BLaER1 treated with 17β-estradiol and CSF1 and Interleukin-3, amounts not matched to agents 10 nM and 100 nM (cell line): Measurements from ENCODE around the gene CAMK2D.
"Not testable (repeated sequence)": the region's sequence is repeated elsewhere in the genome, so short reads cannot be mapped to it uniquely, and the experiment has no call there.

Experiments used
- H3K27ac ChIP-seq, 11 experiments: shearing (Covaris generic); formaldehyde crosslinking; 2 replicates each; pipeline ENCODE4 v1.8.1; 2022
- H3K27me3 ChIP-seq, 11 experiments: shearing (Covaris generic); formaldehyde crosslinking; 2 replicates each; pipeline ENCODE4 v1.8.1; 2022
- H3K36me3 ChIP-seq, 11 experiments: shearing (Covaris generic); formaldehyde crosslinking; 2 replicates each; pipeline ENCODE4 v1.8.1; 2022
- H3K4me1 ChIP-seq, 10 experiments: shearing (Covaris generic); formaldehyde crosslinking; 2 replicates each; pipeline ENCODE4 v1.8.1; 2022
- H3K4me2 ChIP-seq, 11 experiments: shearing (Covaris generic); formaldehyde crosslinking; 2 replicates each; pipeline ENCODE4 v1.8.1; 2022
- H3K4me3 ChIP-seq, 10 experiments: shearing (Covaris generic); formaldehyde crosslinking; 2 replicates each; pipeline ENCODE4 v1.8.1; 2022
- H3K9ac ChIP-seq, 11 experiments: shearing (Covaris generic); formaldehyde crosslinking; 2 replicates each; pipeline ENCODE4 v1.8.1; 2022
- H3K9me3 ChIP-seq, 11 experiments: shearing (Covaris generic); formaldehyde crosslinking; replicated peaks in 1 of 11; 2 replicates each; pipeline ENCODE4 v1.8.1; 2022
- H4K20me1 ChIP-seq, 11 experiments: shearing (Covaris generic); formaldehyde crosslinking; 2 replicates each; pipeline ENCODE4 v1.8.1; 2022
- Cebpa-rat ChIP-seq, 11 experiments: shearing (Covaris generic); IDR thresholded peaks; 2 replicates each; pipeline ENCODE4 v1.8.1; 2022

The CAMK2D gene

GRCh38 chr4:113772319-113772718 is 10.8 kb upstream of the CAMK2D start:
- H3K4me3 ChIP-seq: no peak overlapping the region
- no peak overlapping the region for H3K9ac ChIP-seq
- H3K27me3 ChIP-seq: no peaks in the 10 kb centered on the region
- H3K27ac ChIP-seq: no peak overlapping the region
- peaks cover 6 to 23% (median 13%) of the 10 kb centered on the region in 11 experiments; a peak in 17 of 22 replicates for H3K9me3 ChIP-seq
- H3K4me2 ChIP-seq: peak overlapping the region in 3 of 11 experiments; percentile 28 to 54 (median 35); a peak in 1 of 22 replicates
- no peaks in the 10 kb centered on the region for H4K20me1 ChIP-seq
- TF ChIP-seq Cebpa-rat (IDR thresholded peaks at IDR 0.05): no peak
- no peaks in the 10 kb centered on the region for H3K36me3 ChIP-seq
- H3K4me1 ChIP-seq: peaks cover 0 to 10% (median 5%) of the 10 kb centered on the region in 10 experiments; a peak in 8 of 20 replicates

DNA sequence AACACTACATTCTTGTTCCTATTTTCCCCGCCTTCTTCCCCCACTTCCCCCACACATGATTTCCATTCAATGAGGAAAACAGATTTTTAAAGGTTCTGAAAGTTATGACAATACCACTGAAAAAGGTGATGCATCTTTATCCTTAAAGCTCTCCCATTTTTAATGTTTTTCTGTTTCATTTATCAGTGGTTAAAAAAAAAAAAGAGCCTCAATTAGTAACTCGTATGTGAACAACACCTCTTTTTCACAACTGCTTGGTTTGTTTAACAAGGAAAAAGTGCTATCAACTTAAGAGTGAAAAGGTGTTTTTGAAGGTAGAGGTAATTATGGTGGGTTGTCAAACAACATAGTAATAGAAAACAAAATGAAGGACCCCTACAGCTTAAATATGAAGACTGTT is 8.2 kb upstream of the CAMK2D start:
- Histone ChIP-seq H3K4me3 (no peak overlapping the region), H3K9me3 (peaks cover 6 to 18% (median 13%) of the 10 kb centered on the region in 11 experiments; a peak in 17 of 22 replicates), H3K36me3 (no peaks in the 10 kb centered on the region), H3K4me1 (peaks cover 0 to 12% (median 7%) of the 10 kb centered on the region in 10 experiments; a peak in 12 of 20 replicates), H3K27me3 (no peaks in the 10 kb centered on the region), H3K4me2 (no peak overlapping the region), H3K9ac (no peak overlapping the region), H3K27ac (no peak overlapping the region), H4K20me1 (no peaks in the 10 kb centered on the region)
- no peak for TF ChIP-seq Cebpa-rat (IDR thresholded peaks at IDR 0.05)

DNA sequence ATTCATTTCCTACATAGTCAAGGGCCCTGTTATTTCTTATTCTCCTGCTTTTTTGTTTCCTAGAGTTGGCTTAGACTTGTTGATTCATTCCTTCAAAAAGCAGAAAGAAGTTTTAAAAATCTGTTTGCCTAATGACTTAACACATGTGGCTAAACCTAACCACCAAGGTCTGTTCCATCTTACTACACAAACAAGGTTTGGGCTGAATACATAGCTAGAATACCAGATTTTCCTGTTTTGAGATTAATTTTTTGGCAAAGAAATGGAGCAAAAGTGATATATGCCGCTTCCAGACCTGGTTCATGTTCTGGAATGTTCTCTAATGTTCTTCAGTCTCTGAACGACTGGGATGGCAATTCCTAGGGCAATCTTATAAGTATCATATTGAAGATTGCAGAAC is 7.4 kb upstream of the CAMK2D start:
- Histone ChIP-seq H3K4me2 (no peak overlapping the region), H4K20me1 (no peaks in the 10 kb centered on the region), H3K4me3 (no peak overlapping the region), H3K4me1 (peaks cover 0 to 12% (median 7%) of the 10 kb centered on the region in 10 experiments; a peak in 12 of 20 replicates), H3K36me3 (no peaks in the 10 kb centered on the region), H3K27ac (no peak overlapping the region), H3K9me3 (peaks cover 6 to 18% (median 13%) of the 10 kb centered on the region in 11 experiments; a peak in 17 of 22 replicates), H3K9ac (no peak overlapping the region), H3K27me3 (no peaks in the 10 kb centered on the region)
- TF ChIP-seq Cebpa-rat (IDR thresholded peaks at IDR 0.05): no peak

GRCh38 chr4:113766882-113767281 is 5.3 kb upstream of the CAMK2D start:
- peaks cover 0 to 11% (median 5%) of the 10 kb centered on the region in 10 experiments; a peak in 11 of 20 replicates for H3K4me1 ChIP-seq

DNA sequence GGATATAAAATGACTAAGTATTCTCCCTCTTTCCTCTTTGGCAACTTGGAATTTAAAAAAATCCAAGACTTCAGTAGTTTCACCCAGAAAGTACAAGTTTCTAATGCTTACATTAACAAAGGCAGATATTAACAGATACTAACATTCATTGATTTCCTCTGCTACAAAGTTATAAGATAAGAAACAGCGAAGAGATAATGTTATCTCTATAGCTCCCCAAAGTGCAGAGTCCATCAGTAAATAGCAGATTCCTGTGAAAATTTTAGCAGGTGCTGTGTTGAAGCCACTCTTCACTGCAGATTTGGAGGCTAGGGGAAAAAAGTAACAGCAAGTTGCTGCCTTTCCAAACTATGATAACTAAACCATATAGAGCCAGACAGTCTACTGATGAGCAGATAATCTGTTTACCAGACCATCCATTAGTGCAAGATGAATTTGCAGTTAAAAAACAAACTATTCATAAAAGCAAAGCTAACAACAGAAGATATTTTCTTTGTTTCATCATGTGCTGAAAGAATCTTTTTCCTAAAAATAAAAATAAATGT is 3.3 kb upstream of the CAMK2D start:
- Histone ChIP-seq H4K20me1 (no peaks in the 10 kb centered on the region; a peak in 2 of 22 replicates), H3K27me3 (no peaks in the 10 kb centered on the region), H3K27ac (no peak overlapping the region), H3K9me3 (peaks cover 0 to 4% (median 0%) of the 10 kb centered on the region in 11 experiments; a peak in 1 of 22 replicates), H3K4me1 (peaks cover 0 to 11% (median 5%) of the 10 kb centered on the region in 10 experiments; a peak in 11 of 20 replicates), H3K9ac (no peak overlapping the region), H3K4me2 (no peak overlapping the region), H3K36me3 (no peaks in the 10 kb centered on the region), H3K4me3 (no peak overlapping the region)
- TF ChIP-seq Cebpa-rat (IDR thresholded peaks at IDR 0.05): no peak

More at GRCh38 chr4:113766882-113767281, 5.3 kb upstream of the CAMK2D start:
- no peak overlapping the region for H3K27ac ChIP-seq
- H3K27me3 ChIP-seq: no peaks in the 10 kb centered on the region
- H3K4me2 ChIP-seq: peak overlapping the region in 3 of 11 experiments; percentile 43 to 51 (median 51); a peak in 5 of 22 replicates
- H3K9me3 ChIP-seq: peaks cover 0 to 7% (median 2%) of the 10 kb centered on the region in 11 experiments; a peak in 5 of 22 replicates
- TF ChIP-seq Cebpa-rat (IDR thresholded peaks at IDR 0.05): no peak
- no peak overlapping the region for H3K4me3 ChIP-seq
- H3K9ac ChIP-seq: no peak overlapping the region
- no peaks in the 10 kb centered on the region for H3K36me3 ChIP-seq
- H4K20me1 ChIP-seq: no peaks in the 10 kb centered on the region

DNA sequence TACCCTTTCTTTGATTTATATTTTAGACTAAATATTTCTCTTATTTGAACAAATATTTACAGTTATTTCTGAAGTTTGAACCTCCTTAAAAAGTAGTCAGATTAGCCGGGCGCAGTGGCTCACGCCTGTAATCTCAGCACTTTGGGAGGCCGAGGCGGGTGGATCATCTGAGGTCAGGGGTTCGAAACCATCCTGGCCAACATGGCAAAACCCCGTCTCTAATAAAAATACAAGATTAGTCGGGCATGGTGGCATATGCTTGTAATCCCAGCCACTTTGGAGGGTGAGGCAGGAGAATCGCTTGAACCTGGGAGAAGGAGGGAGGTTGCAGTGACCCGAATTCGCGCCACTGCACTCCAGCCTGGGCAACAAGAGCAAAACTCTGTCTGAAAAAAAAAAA is 2.4 kb upstream of the CAMK2D start:
- H3K4me3 ChIP-seq, H3K27ac ChIP-seq, H4K20me1 ChIP-seq, H3K9ac ChIP-seq, H3K4me2 ChIP-seq, H3K36me3 ChIP-seq, H3K27me3 ChIP-seq, H3K9me3 ChIP-seq: not testable (repeated sequence)
- H3K4me1 ChIP-seq: peaks cover 0 to 16% (median 8%) of the 10 kb centered on the region in 10 experiments; a peak in 14 of 20 replicates

- peaks cover 7 to 26% (median 16%) of the 10 kb centered on the region in 10 experiments; a peak in 19 of 20 replicates for H3K4me1 ChIP-seq
- H3K27ac ChIP-seq: peak overlapping the region; percentile 87 to 98 (median 95)
- peaks cover 0 to 13% (median 0%) of the 10 kb centered on the region in 11 experiments; a peak in 4 of 22 replicates for H4K20me1 ChIP-seq
- H3K9ac ChIP-seq: peak overlapping the region; percentile 90 to 96 (median 93)
- no peaks in the 10 kb centered on the region for H3K9me3 ChIP-seq
- no peaks in the 10 kb centered on the region for H3K27me3 ChIP-seq
- no peak for TF ChIP-seq Cebpa-rat (IDR thresholded peaks at IDR 0.05)
- peak overlapping the region; percentile 77 to 95 (median 83) for H3K4me2 ChIP-seq
- H3K4me3 ChIP-seq: peak overlapping the region; percentile 81 to 97 (median 94)
- H3K36me3 ChIP-seq: peaks cover 0 to 4% (median 0%) of the 10 kb centered on the region in 11 experiments; a peak in 3 of 22 replicates
Observed at GRCh38 chr4:113763029-113763285, 1.4 kb upstream of the CAMK2D start.

GRCh38 chr4:113762186-113763028 is 869 bp upstream of the CAMK2D start:
- Histone ChIP-seq H3K27me3 (no peaks in the 10 kb centered on the region), H3K4me2 (peak overlapping the region; percentile 82 to 95 (median 85)), H3K27ac (peak overlapping the region; percentile 87 to 98 (median 95)), H3K4me1 (peaks cover 12 to 31% (median 21%) of the 10 kb centered on the region in 10 experiments), H3K9me3 (no peaks in the 10 kb centered on the region), H3K9ac (peak overlapping the region; percentile 90 to 96 (median 93)), H3K4me3 (peak overlapping the region; percentile 81 to 97 (median 94)), H4K20me1 (peaks cover 0 to 18% (median 0%) of the 10 kb centered on the region in 11 experiments; a peak in 5 of 22 replicates), H3K36me3 (peaks cover 0 to 4% (median 0%) of the 10 kb centered on the region in 11 experiments; a peak in 7 of 22 replicates)
- no peak for TF ChIP-seq Cebpa-rat (IDR thresholded peaks at IDR 0.05)
